Cortex of kidney (tissue), 1 donor: Measurements from ENCODE around the gene FAM227B.
"Not testable (repeated sequence)": the region's sequence is repeated elsewhere in the genome, so short reads cannot be mapped to it uniquely, and the experiment has no call there.

Experiments used
- DNase-seq: peaks from one replicate; lab custom pipeline; 2025; lab: John Stamatoyannopoulos, UW

FAM227B gene

DNA sequence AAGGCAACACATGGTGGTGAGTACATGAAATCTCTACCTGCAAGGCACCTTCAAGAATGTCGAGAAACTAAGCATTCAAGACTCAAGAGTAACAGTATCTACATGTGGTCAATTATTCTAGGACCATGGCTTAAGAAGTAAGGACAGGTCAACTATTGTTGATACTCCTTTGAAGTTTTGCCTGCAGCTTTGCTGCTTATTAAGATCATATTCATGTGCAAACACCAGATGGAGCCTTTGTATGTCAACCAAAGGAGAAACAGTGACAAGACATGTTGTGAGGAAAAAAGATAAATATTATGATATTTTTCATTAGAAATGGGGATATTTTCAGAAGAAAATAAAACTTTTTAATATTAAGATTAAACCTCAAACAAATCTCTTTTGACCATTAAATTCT is 249.8 kb downstream of the FAM227B start:
- no peak for DNase-seq

DNA sequence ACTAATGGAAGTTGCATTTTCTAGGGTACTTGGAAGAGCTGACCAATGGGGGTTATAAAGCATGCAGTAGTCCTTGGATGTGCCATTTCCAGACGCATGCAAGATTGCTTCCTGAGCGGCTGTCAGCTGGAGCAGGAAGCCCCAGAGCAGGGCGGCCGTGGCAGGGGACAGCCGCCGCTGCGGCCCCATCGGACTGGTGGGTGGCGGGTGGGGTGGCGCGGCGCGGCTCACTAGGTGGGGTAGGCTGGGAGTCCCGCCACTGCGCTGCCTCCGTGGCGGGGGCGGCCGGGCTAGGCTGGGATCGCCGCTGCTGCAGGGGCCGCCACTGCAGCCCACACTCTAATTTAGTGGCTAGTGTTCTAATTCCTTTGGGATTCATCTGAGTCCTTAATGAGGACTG is 254.1 kb downstream of the FAM227B start:
- no peak for DNase-seq

DNA sequence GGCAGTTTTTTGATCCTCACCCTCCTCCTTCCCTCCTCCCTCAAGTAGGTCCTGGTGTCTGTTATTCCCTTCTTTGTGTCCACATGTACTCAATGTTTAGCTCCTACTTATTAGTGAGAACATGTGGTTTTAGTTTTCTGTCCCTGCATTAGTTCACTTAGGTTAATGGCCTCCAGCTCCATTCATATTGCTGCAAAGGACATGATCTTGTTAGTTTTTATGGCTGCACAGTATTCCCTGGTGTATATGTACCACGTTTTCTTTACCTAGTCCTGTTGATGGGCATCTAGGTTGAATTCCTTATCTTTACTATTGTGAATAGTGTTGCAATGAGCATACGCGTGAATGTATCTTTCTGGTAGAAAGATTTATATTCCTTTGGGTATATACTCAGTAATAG is 259.2 kb downstream of the FAM227B start:
- no peak for DNase-seq

DNA sequence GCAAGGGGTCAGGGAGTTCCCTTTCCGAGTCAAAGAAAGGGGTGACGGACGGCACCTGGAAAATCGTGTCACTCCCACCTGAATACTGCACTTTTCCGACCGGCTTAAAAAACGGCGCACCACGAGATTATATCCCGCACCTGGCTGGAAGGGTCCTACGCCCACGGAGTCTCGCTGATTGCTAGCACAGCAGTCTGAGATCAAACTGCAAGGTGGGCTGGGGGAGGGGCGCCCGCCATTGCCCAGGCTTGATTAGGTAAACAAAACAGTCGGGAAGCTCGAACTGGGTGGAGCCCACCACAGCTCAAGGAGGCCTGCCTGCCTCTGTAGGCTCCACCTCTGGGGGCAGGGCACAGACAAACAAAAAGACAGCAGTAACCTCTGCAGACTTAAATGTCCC is 266.2 kb downstream of the FAM227B start:
- DNase-seq = not testable (repeated sequence)

DNA sequence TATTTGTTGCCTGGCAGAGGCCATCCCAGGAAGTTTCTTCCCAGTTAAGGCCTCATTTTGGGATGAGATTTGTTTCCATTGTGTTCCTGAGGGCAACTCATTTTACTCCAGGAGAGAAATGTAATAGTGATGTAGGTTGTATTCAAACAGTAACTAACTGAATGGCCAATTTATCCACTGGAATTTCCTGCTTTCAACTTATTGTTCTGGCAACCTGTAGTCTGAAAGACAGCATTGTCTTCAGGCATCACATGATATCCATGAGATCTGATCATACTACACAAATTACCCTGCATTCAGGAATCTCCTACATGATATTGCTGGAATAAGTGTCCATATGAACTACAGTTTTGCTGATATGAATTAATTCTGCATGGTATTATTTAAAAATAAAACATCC is 277.1 kb downstream of the FAM227B start:
- DNase-seq = no peak

DNA sequence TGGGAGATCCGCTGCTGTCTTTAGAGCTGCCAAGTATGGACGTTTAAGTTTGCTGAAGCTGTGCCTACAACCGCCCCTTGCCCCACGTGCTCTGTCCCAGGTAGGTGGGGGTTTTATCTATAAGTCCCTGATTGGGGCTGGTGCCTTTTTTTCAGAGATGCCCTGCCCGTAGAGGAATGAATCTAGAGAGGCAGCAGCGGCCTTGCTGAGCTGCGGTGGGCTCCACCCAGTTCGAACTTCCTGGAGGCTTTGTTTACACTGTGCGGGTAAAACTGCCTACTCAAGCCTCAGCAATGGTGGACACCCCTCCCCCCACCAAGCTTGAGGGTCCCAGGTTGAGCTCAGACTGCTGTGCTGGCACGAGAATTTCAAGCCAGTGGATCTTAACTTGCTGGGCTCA is 281.0 kb downstream of the FAM227B start:
- no peak for DNase-seq

DNA sequence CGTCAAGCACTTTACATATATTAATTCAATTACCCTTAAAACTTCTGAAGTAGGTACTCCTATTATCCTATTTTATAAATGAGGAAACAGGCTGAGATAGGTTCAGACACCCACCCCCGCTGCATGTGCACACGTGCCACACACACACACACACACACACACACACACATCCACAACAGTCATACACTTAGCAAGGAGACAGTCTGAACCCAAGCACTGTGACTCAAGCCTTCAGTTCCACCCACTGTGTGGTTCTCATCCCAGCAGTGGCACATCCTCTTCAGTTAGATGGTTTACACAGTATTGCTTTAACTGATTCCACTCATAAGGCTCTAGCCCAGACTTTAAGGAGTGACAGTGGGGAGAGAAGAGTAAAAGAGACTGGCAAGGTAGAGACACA is 288.7 kb downstream of the FAM227B start:
- no peak for DNase-seq

DNA sequence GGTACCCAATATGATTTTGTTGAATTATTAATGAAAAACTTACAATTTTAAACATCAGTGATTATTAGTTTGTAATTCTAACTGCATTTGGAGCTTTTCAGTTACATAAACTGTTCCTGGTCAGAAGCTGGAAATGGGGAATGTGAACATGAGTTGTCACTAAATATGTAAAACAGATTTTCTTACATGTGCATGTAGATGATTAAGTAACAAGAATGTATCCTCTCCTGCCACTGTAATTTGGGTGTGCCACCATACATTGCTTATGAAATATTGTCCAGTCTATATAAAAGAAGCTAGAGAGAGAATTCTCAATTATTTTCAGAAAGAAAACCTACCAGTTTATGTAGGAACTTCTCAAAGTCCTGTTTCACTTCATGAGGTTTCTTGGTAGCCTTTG is 289.2 kb downstream of the FAM227B start:
- DNase-seq = no peak

DNA sequence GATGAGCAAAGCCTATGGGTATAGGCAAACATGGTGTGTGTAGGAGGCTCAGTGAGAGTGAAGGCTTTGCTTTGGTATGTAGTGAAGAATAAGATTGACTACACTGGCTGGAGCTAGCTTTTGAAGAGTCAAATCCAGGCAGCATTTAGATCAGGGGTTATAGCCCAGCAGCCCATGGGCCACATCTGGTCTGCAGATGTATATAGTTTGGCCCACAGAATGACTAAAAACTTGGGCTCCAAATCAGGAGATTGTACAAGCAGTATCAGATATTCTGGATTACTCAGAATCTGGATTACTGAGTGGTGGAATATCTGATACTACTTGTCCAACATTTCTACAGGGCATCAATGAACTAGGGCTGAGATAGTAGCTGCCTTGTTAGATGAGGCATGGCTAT is 290.5 kb downstream of the FAM227B start:
- no peak for DNase-seq

DNA sequence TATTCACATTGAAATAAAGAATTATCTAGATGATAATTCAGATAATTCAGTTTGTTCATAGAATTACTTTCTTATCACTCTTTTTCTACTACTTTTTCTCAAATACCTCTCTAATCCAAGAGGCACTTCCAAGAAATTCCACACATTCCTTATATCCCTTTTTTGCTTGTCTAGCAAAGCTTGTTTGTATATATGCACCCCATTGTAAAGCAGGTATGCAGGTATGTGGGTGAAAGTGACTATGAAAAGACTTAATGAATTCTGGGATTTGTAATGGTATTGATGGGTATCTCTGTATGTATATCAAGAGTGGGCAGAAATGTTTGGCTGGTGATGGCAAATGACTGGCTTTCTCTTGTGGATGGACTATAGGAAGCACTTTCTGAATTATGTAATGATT is 291.7 kb downstream of the FAM227B start:
- no peak for DNase-seq

DNA sequence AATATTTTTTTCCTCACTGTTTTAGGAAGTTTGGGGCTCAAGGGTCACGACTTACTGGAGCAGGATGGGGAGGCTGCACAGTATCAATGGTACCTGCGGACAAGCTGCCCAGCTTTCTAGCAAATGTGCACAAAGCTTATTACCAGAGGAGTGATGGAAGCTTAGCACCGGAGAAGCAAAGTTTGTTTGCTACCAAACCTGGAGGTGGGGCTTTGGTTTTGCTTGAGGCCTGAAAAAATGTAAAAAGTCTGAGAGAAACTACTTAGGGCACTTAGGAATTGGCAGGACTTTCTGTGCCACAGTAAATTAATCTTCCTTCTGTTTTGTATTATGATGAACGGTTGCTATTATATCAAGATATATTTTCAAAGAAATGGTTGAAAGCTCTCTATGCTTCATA is 292.7 kb downstream of the FAM227B start:
- DNase-seq = no peak

DNA sequence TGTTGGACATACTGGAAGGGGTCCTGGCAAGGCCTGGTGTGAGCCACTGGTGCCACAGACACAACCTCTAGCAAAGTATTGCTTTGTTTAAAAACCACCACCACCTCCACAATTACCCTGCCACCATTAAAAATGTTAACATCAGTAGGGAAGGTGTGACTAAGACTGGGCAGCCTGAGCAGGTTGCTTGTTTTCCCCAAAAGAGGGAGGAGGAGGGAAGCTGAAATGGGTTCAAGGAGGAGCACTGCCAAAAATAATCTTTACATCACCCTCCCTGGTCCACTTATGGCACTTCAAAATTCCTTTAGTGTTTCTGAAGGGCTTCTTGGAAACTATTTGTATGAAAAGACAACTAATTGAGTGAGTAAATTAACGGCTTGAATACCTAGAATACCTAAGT is 297.4 kb downstream of the FAM227B start:
- DNase-seq = no peak

DNA sequence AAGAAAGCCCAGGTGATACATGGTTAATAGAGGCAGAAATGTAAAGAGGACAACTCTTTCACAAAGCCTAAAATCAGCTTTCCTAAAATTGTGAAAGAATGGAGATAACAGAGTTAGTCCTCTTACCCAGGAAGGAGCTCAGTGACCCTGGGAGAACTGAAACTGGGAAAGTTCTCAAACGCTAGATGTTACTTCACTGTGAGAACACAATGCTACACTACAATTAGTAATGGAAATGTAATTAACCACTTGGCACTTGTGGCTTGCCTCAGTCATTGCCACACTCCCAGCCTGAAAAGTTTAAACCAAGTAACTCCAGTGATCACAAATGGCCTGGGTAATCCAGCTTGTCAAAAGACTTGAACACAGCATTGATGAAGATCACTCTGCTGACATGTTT is 300.3 kb downstream of the FAM227B start:
- no peak for DNase-seq

DNA sequence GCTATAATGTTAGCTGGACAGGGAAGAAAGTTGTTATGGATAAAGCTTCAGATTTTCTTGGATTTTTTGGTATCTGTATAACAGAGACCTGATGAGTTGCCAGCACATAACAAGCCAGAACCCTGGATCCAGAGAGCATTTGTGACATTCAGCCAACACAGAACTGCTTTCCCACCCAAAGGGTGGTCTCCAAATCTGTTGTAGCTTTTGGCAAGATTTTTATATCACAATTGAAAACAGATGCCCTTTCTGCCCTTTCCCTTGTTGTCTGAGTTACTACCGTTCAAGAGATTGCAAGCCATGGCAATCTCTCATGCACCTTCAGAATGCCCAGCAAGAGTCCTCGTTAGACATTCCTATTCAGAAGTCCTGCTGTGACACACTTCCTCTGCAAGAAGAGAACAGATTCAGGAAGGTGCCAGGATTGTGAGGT is 305.2 kb downstream of the FAM227B start:
- no peak for DNase-seq

DNA sequence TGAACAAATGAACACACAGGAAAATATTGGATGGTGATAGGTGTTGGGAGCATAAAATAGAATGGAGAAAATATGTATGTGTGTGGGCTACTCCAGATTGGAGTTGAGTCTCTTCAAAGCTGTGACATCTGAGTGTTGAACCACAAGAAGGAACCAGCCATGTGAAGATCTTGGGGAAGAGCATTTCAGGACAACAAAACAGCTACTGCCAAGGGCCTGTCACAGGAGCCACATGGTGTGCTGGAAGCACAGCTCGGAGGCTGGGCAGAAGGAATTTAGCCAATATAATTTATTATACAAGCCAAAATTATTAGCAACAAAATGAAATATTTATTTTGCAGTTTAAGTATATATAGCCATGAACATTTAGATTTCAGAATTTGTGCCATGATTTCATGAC is 305.9 kb downstream of the FAM227B start:
- no peak for DNase-seq

DNA sequence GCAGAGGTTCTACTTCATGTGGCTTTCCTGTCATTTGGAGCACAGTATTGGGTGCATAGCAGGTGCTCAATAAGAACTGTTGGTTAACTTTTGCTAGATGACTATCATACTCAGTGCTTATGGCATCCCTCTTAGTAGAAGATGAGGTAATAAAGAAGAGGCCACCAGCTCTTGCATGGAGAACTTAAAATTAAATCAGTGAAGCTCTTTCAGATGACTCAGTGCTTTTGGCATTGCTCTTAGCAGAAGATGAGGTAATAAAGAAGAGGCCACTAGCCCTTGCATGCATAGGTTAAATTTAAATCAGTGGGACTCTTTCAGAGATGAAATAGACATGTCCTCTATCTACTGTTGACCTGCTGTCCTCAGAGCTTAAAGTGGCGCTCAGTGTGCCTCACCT is 307.0 kb downstream of the FAM227B start:
- no peak for DNase-seq

DNA sequence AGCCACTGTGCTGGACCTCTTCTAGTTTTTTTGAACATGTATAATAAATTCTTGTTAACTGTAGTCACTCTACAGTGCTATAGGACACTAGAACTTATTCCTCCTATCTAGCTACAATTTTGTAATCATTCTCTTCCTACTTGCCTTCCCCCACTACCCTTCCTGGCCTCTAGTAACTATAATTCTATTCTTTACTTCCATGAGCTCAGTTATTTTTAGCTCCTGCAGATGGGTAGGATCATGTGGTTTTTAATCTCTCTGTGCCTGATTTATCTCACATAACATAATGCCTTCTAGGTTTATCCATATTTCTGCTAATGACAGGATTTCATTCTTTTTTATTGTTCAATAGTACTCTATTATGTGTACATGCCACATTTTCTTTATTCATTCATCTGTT is 310.7 kb downstream of the FAM227B start:
- DNase-seq = no peak

DNA sequence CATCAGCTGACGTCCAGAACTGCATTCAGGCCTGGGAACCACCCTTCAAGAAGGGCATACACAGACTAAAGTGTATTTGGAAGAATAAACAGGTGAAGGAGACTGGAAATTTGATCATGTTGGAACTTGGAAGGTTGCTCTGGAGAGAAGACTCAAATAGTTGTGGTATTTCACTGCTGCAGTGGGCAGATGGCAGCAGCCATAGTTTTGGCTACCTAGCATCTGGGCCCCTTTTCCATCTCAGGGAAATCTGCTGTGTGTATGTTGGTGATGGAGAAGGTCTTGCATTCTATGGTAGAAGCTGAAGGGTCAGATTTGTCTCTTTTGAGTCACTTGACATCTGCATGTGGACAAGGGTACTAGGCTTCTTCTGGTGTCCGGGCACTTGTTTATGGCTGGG is 311.9 kb downstream of the FAM227B start:
- no peak for DNase-seq

DNA sequence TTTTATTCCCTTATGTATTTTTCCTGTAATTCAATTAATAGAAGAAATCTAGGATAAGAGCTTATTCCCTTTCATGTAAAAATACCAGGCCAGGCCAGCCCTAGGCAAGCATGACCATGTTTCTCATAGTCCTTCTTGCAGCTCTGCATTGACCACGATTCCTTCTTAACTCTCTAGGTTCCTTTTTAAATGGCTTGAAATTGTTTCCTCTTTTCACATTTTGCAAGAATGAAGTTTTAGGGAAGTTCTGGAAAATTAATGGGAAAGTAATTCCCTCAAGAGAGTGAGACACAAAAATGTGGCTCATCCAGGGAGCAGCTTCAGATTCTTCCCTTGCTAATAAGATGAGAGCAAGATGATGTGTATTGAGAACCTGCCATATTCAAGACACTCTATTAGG is 314.1 kb downstream of the FAM227B start:
- no peak for DNase-seq

DNA sequence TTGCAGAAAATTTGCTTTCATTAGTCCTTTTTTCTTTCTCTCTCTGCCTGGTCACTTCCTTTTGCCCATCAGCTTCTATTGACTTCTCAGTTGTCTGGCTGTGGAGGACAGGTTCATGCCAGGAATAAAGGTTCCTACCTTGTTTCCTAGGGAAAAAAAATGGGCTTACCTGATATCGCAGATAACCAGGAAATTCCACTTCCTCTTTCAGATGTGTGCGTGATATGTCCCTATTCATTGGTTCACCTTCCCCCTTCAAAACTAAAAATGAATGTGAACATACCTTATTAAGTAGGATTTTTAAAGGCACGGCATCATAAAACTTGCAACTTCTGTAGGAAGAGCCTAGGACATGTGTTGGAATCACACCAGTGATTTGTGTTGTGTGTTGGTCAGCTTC is 317.6 kb downstream of the FAM227B start:
- DNase-seq = no peak

DNA sequence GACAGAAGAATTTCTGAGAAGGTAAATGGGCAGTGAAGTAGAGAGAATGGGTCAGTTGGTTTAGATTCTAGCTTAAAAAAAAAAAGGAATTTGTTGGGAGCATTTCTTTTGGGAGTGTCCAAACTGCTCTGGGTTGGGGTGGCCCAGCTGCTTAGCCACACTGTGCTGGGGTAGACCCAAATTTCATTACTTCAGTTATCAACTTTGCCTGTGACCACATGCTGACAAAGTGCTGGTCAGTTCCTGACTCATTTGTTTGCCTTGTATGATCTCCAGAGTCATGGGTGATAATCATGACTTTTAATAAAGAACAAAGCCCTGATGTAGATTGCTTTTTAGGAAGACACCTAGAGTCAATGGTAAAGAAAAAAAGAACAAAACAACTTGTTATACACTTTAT is 319.1 kb downstream of the FAM227B start:
- DNase-seq = no peak

DNA sequence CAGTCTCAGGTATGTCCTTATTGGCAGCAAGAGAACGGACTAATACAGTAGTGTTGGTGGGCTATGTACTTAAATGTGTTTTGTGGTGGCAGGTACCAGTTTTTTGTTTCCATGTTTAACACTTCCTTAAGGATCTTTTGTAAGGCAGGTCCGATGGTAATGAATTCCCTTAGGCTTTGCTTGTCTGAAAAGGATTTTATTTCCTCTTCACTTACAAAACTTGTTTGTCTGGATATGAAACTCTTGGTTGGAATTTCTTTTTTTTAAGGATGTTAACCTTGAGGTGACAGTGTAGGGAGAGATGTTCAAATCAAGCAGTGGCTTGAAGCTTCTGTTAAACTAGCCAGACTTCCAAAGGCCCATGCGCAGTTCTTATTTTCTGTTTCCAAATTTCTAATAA is 319.8 kb downstream of the FAM227B start:
- no peak for DNase-seq

DNA sequence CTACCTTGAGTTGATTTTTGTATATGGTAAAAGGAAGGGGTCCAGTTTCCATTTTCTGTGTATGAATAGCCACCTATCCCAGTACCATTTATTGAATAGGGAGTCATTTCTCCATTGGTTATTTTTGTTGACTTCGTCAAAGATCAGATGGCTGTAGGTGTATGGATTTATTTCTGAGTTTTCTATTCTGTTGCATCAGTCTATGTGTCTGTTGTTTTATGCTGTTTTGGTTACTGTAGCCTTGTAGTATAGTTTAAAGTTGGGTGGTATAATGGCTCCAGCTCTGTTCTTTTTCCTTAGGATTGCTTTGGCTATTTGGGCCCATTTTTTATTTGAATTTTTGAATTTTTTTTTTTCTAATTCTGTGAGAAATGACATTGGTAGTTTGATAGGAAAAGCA is 323.0 kb downstream of the FAM227B start:
- no peak for DNase-seq

DNA sequence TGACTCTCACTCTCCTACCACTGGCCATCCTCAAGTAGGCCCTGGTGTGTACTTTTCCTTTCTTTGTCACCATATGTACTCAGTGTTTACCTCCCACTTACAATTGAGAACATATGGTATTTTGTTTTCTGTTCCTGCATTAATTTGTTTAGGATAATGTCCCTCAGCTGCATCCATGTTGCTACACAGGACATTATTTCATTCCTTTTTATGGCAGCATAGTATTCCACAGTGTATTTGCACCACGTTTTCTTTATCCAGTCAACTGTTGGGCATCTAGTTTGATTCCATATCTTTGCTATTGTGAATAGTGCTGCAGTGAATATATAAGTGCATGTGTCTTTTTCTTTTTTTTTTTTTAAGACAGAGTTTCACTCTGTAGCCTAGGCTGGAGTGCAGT is 324.4 kb downstream of the FAM227B start:
- DNase-seq = no peak

DNA sequence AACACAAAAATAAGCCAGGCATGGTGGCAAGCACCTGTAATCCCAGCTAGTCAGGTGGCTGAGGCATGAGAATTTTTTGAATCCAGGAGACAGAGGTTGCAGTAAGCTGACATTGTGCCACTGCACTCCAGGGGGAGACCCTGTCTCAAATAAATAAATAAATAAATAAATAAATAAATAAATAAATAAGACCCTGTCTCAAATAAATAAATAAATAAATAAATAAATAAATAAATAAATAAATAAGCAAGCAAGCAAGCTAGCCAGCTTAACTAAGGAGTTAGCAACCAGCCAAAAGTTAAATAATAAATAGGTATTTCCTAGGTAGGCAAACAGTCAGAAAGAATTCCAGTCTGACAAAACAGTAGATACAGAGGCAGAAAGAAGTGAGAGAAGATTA is 326.7 kb downstream of the FAM227B start:
- DNase-seq = no peak
